Kidney capillary endothelial cell (primary cell): ENCODE measurements around the gene CFAP74.
"Not testable (repeated sequence)": the region's sequence is repeated elsewhere in the genome, so short reads cannot be mapped to it uniquely, and the experiment has no call there.

ENCODE experiments used
- DNase-seq: peaks from one replicate; pipeline ENCODE4 v3.0.0-alpha.2; 2018; ENCODE audit warnings: low spot score

The CFAP74 gene

DNA sequence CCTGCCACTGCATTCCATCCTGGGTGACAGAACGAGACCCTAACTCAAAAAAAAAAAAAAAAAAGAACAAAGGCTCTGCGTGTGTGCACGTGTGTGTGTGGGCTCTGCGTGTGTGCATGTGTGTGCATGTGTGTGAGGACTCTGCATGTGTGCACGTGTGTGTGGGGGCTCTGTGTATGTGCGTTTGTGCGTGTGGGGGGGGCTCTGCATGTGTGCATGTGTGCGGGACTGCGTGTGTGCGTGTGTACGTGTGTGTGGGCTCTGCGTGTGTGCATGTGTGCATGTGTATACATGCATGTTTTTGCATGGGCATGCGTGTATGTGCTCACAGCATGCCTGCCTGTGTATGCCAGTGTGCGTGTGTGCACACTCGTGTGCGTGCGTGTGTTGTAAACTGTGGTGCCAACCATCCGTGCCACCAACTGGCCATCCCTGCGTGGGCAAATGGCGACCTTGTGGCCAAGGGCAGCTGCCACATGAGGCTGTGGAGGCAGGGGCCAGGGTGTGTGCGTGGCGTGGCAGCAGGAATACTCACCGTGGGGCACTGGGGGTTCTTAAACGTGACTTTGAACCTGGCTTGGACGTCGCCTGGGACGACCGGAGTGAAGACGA is 57.7 kb downstream of the CFAP74 start:
- no peak for DNase-seq

DNA sequence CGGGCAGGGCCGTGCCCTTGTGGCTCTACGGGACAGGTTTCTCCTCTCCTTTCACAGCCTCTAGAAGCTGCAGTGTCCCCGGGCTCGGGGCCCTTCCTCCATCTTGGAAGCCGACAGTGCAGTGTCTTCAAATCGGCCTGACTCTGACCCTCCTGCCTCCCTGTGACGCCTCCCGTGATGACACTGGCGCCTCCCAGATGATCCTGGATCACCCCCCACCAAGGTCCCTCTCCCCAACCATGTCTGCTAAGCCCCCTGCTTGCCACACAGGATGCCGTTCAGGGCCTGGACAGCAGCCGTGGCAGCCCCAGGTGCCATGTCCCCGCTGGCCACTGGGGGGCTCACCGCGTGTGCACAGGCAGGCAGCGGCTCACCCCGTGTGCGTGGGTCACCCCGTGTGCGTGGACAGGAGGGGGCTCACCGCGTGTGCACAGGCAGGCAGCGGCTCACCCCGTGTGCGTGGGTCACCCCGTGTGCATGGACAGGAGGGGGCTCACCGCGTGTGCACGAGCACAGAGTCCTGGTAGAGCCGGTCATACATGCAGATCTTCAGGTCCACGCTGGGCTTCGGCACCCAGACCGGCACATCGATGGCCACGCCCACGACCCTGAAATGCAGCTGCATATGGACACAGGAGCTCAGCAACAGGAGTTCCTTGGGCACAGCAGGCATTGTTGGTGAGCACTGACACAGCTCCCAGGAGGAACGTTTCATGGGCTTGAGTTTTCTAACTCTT is 59.6 kb downstream of the CFAP74 start:
- peak; percentile 36 for DNase-seq

DNA sequence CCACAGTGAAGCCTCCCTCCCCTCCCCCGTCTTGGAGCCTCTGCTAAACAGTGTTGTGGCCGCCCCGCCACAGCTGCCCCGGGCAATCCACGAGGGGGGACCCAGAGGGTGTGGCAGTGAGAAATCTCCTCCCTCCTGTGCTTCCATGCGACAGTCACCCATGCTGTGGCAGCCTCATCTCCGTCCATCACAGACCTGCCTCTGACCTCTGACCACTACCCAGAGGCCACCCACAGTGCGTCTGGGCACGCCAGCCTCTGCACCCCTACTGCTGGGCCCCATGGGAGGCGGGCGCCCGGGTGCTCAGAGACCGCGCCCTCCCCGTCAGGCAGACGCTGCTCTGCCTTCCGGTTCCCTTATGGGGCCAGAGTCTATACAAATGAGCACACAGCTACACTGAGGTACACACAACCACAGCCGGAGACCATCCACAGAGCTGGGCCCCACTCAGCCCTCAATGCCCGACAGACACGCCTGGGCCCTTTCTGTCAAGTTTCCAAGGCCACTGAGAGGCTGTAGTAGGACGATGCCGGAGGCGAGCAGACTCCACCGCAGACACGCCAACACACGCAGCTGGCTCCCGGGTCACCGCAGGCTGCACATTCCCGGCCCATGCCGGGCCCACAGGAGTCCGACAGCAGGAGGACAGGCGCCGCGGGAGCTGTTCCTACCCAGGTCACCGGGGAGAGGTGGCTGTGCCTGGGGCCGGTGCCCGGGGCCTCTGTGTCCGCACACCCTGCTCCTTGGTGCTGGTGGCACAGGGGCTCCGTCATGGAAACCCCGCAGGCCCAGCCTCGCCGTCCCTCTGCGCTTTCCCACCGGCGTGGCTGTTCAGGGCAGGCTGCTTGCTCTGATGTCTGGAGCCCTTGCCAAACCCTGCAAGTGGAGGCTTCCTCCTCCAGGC is 60.6 kb downstream of the CFAP74 start:
- DNase-seq: no peak

DNA sequence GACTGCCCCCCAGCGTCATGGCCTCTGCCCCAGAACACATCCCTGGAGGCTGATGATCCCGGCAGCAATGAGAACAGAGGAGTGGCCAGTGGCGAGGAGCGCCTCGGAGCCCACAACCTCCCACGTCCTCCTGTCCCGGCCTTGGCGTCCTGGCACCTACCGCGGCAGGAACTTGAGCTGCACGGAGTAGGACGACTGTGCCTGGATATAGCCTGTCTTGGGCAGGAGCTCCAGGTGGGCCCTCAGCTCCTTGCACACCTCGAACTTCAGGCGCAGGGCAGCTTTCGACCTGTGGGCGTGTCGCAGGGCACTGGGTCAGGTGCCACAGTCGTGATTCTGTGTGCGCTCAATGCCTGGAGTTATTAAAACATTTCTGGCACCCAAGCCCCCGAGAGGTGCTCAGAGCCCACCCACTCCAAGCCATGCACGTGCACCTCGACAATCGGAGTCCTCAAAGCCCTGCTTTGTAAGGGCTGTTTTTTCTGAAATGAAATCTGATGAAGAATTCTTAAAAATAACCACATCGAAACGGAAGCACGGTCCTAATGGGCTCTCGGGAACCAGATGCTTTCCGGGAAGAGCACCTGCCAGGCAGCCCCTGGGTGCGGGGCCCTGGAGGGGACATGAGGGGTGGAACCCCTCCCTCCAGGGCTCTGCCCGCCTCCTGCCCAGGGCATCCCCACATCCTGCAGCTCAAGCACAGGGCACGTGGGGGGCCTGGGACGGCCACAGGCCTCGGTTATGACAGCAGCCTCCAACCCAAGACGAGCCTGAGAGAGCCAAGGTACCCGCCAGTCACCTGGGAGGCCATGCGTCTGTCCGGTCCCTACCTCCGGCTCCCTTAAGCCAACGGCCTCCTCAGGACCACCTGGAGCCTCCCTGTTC is 61.5 kb downstream of the CFAP74 start:
- DNase-seq: no peak

DNA sequence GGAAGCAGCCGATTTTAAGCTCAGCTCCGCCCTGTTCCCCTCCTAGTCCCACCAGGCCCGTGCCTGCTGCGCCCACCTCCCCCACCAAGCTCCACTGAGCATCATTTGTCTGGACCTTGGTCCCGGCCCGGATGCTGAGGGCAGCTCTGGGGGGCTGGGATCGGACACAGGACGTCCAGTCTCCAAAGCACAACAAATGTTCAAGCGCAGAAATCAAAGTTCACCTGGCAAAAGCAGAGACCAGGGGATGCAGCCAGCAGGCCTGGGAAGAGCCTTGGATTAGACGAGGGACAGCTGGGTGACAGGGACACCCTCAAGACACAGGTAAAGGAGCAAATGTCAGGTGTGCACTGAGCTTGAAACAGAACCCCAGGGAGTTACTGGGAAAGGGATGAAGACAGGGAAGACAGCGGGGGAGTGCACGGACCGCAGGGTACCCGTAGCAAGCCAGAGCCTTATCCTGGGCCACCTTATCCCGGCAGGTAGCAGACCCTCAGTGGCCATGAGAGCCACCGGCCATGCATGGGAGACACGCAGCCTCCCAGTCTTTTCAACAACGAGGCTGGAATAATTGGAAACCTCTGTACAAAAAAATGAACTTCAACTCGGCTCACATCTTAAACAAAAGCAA is 62.3 kb downstream of the CFAP74 start:
- DNase-seq: no peak

DNA sequence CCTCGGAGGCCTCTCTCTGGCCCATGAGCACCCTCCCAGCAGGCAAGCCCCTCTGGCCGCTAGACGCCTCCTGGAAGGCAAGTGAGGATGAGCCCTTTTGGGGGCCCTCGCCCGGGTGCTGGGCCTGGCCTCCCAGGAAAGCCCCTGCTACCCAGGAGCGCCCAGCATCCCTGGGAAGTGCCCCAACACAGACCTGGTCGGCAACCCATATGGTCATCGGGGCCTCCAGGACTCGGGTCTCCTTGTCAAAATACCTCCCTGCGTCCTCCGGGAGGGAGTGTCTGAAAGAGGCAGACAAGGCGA is 63.5 kb downstream of the CFAP74 start:
- DNase-seq: no peak

DNA sequence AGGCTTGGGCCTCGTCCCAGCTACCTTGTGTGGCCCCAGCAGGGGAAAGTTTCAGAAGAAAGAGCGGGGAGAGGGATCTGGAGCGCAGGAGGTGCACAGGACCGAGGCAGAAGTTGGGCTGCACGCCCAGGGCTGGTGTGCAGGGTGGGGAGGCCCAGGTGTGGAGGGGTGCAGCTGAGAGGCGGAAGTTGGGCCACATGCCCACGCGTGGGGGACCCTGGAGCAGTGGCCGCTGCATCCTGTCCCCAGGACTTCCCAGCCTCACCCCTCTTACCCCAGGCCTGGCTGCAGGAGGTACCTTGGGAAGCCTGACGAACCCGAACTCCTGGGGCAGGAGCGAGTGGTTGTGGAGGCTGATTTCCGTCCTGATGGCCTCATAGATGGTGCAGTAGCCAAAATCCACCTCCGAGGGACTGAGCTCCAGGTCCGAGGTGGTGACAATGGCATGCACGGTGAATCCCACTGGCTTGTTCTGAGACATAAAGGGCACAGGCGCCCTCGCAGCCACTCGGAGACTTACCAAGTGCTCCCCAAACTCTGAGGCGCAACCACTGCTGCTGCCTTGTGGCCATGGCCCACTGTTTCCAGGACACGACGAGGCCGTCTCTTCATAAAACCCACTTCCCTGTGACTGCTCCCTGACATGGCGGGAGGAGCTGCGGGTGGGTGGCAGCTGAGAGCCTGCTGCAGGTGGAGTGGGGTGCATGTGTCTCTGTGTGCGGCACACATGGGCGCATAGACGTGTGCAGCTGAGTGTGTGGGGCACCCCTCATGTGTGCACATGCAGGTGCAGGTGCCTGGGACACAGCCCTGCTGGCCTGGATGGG is 64.1 kb downstream of the CFAP74 start:
- no peak for DNase-seq

DNA sequence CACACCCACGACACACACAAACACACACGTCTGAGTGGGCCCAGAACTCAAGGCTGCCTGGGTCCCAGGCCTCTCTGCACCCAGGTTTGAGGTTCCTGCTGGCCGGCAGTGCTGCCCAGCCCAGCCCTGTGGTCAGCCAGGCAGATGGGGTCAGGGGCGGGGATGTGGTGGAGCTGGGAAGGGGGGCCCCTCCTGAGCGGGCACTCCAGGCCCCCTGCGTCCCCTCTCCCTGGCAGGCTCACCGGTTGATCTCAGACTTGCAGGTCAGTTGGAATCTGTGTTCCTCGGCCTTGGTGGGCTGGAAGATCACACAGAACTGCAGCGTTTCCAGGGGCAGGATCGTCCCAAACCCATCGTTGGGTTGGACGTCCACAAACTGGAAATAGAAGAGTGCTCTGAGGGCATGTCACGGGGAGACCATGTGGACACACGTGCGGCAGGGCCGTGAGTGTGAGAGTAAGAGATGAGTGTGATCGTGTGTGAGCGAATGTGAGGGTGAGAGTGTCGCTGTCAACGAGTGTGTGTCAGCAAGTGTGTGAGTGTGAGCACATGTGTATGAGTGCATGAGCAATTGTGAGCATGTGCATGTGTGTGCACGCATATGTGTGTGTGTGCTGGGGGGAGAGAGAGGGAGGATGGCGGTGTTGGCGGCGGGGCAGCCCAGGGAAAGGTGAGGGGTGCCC is 64.8 kb downstream of the CFAP74 start:
- DNase-seq: no peak

DNA sequence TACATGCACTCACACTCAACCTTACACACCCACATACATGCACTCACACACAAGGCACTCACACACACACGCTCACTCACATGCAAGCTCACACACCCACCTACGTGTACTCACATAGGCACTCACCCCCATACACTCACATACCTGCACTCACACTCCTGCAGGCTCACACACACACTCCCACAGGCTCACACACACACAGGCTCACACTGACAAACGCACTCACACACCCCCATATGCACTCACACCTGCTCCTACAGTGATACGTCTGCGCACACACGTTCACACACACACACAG is 65.4 kb downstream of the CFAP74 start:
- DNase-seq: no peak

DNA sequence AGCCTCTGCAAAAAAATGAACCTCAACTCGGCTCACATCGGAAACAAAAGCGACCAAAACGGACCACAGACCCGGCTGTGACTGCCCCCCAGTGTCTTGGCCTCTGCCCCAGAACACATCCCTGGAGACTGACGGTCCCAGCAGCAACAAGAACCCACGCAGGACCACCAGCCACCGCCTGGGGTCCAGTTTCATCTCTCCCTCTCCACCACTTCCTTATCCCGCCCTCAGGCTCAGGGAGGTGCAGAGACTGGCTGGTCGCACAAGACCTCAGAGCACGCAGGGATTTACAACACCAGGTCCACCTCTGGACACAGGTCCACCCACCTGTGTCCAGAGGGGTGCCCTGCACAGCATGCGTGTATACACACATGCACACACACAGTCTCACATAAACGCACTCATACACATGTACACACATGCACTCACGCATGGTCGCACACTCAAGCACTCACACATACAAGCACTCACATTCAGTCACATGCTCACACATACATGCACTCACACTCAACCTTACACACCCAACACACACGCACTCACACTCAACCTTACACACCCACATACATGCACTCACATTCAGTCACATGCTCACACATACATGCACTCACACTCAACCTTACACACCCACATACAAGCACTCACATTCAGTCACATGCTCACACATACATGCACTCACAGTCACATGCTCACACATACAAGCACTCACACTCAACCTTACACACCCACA is 65.9 kb downstream of the CFAP74 start:
- no peak for DNase-seq

DNA sequence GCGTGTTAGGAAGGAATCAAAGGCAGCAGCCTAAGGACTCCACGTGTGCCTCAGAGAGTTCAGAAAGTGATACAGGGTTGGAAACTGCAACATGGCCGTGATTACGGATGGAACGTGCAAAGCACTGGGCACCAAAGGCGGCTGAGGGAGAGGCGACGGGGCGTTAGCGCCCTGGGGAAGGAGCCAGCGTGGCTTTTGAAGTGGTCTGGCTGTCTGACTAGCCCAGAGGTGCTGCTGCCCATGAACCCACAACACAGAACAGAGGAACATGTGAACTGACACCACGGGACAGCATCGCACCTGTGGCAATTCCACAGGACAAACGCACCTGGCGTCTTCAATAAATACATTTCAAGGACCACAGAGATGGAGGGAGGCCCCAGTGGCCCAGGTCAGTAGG is 66.5 kb downstream of the CFAP74 start:
- DNase-seq: no peak

DNA sequence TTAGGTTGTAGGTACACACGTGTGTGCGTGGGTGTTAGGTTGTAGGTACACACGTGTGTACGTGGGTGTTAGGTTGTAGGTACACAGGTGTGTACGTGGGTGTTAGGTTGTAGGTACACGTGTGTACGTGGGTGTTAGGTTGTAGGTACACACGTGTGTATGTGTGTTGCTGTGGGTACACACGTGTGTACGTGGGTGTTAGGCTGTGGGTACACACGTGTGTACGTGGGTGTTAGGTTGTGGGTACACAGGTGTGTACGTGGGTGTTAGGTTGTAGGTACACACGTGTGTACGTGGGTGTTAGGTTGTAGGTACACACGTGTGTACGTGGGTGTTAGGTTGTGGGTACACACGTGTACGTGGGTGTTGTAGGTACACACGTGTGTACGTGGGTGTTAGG is 68.7 kb downstream of the CFAP74 start:
- not testable (repeated sequence) for DNase-seq

DNA sequence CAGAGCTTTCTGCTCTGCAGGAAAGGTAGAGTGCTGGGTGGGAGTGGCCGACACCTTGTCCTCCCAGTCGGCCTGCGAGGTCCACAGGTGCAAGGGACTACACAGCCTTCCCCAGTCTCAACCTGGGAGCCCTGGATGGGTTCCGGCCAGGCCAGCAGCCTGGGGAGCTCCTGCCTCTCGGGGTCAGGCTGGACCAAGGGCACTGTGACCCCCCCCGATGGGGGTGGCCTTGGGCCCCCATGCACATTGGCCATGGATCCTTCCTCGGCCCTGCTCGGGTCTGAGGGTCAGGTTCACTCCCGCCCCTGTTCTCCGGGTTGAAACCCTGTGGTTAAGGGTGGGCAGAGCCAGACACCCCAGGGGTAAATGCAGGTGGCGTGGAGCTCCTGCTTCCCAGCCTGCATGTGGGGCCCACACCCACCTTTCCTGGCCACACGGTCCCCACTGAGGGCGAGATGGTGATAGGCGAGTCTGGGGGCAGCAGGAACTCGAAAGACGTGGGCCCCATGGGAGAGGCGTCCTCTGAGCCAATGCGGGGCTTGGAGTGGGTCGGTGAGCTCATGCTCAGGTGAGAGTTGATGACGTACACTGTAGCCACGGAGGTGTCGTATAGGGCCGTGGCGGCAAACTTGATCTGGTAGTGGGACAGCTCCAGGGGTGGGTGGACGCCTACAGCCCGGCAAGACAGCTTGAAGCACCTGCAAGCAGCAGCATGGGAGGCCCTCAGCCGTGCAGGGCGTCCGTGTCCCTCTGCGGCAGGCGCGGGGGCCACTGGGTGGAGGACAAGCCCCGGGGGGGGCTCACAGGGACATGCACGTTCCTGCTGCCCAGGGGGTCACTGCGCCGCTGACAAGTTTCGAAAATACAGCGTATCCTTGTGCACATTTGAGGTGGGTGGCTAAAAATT is 73.7 kb downstream of the CFAP74 start:
- DNase-seq: no peak

DNA sequence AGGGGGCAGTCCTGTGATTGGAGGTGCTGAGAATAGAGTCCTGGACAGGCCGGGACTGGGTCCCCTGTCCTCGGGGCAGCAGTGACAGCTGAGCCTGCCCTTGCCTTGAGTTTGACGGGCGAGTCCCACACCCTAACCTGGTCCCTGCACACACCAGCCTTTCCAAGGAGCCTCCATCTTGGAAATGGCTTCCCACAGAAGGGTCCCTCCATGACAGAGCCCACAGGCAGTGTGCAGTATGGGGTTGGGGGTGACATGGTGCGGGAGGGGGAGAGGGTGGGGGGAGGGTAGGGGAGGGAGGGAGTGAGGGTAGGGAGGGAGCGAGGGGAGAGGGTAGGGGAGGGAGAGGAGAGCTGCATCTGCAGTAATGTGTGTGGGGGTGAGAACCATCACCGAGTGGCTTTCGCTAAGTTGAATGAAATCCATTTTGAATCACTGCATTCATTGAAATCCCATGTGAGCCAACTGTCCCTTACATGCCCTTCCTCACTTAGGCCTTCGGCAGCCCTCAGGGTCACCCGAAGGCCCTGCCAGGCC is 74.4 kb downstream of the CFAP74 start:
- DNase-seq: no peak

DNA sequence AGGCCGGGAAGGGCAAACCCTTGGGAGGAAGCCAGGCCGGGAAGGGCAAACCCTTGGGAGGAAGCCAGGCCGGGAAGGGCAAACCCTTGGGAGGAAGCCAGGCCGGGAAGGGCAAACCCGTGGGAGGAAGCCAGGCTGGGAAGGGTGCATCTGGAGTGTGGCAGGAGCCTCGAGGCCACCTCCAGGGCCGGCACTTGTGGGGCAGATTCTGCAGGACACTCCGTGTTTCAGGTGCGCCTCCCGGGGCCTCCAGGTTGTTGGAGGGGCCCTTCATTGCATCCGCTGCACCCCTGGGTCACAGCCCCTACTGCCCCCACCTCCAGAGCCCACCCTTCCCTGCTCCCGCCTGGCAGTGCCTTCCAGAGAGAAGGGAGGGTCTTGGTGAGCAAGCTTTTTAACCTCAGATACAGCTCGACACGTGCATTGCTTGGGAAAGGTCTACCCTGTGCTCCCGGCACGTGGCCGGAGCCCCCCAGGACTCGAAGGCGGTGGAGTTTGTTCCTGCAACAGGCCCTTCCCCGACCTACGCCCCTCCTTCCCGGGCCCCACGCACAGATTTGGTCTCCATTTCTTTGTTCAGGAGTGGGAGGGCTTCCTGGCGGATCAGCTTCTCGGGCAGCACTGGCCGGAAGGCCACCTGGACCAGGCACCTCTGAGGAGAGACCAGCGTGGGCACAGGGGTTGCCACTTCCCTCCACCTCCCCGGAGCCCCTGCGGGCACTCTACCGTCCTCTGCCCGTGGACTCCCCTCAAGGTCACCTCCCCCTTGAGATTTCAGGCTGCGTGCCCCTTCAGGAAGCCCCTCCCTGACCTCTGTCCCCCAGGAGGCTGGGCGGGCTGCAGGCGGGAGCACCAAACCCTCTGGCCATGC is 75.1 kb downstream of the CFAP74 start:
- DNase-seq: no peak

DNA sequence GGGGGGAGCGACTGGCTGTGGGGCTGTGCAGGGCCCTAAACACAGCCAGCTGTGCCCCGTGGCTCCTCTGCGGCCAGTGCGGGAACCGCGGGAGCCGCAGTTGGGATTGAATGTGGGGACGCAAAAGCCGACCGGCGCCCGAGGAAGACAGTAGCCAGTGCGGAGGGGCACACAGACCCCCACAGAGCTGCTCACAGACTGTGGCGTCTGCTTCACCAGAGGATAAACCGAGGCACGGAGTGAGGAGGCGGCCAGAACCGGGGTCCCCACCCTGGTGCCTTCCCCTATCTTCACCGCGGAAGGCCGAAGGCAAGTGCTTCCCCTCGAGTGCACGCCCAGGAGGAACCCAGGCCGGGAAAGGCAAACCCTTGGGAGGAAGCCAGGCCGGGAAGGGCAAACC is 75.8 kb downstream of the CFAP74 start:
- DNase-seq: no peak

DNA sequence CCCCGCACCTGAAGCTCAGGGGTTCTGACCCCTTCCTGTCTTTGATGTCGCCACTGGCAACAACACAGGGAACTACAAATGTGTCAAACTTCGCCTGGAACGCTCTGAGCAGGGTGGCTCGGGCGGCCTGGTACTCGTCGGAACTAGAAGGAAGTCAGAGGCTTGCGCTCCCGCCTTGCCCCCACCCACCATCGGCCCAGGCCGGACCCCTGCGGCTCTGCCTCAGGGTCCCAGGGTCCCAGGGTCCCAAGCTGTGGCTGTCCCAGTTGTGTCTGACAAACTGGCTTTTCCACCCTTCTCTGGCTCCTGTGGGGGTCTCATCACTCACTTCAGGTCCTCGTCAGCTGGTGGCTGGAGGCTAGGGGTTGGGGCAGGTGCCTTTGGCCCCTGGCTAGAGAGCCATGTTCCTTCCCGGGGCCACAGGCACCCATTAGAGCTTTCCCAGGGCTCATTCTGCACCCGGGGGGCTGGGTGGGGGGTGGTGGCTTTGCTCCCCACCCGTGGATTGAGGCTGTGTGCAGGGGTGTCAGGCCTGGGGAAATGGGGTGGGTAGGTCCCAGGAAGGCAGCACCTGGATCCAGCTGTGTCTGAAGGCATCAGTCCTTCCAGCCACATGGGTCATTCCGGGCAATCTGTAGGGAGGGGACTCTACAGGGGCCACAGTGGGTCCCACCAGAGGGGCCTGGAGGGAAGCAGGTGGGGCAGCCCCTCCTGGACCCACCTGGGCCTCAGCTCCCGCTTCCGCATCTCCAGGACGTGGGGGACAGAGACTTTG is 76.5 kb downstream of the CFAP74 start:
- DNase-seq: no peak
